A549 (cell line): ENCODE results near the gene KMO.

Source experiments
- CEBPB ChIP-seq, 2 experiments: fragments of >200 bp in 1 of 2; sonication (Bioruptor Twin) in 1 of 2; formaldehyde crosslinking in 1 of 2; IDR thresholded peaks; 2 replicates each; pipeline ENCODE4 v1.6.1; 2012 to 2016
- CTCF ChIP-seq: fragments of >200 bp; sonication (Bioruptor Twin); formaldehyde crosslinking; IDR thresholded peaks from 3 replicates; pipeline ENCODE4 v1.5.1; 2016
- POLR2A ChIP-seq: IDR thresholded peaks from 2 replicates; pipeline ENCODE4 v1.6.1; 2012; ENCODE audit warnings: mild to moderate bottlenecking, low read length
- RCOR1 ChIP-seq: fragments of 150-350 bp; IDR thresholded peaks from 2 replicates; pipeline ENCODE4 v1.6.1; 2014; ENCODE audit warnings: antibody characterized with exemption, low read length, low read depth
- REST ChIP-seq: fragments of 200-600 bp; sonication (generic); IDR thresholded peaks from 2 replicates; pipeline ENCODE4 v1.6.1; 2016; ENCODE audit warnings: antibody characterized with exemption, mild to moderate bottlenecking, moderate library complexity
- TF ChIP-seq, protein P1 (sequence below): fragments of 150-350 bp; IDR thresholded peaks from 2 replicates; pipeline ENCODE4 v1.6.1; 2014; ENCODE audit warnings: low read depth, mild to moderate bottlenecking, low read length

- TF ChIP-seq POLR2A (no peak), CTCF (no peak), RCOR1 (no peak), CEBPB (IDR thresholded peaks at IDR 0.05) (no peak), REST (no peak)
- TF ChIP-seq, protein P1, sequence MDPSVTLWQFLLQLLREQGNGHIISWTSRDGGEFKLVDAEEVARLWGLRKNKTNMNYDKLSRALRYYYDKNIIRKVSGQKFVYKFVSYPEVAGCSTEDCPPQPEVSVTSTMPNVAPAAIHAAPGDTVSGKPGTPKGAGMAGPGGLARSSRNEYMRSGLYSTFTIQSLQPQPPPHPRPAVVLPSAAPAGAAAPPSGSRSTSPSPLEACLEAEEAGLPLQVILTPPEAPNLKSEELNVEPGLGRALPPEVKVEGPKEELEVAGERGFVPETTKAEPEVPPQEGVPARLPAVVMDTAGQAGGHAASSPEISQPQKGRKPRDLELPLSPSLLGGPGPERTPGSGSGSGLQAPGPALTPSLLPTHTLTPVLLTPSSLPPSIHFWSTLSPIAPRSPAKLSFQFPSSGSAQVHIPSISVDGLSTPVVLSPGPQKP, result no peak
Measured at GRCh38 chr1:241485145-241485544, 47.0 kb upstream of the KMO start.
